Small intestine (tissue), 7 donors: ENCODE data around the gene NKX1-2. TPM values are rescaled to one million over a fixed set of nuclear protein-coding genes. Genes with fewer than 3 reads are reported as not detected.
A peak's percentile ranks its signal among the peaks of the same experiment; 100 is the strongest.

Experiments
- DNase-seq, 2 donors: peaks; one replicate each; pipeline versions ENCODE4 v3.0.0 to v3.0.0-alpha.2; 2013
- FAIRE-seq: peaks from 2 replicates; lab custom pipeline; 2012; peaks lifted over from hg19 to GRCh38; lab: Jason Lieb, UNC
- H3K27ac ChIP-seq, 3 donors: one replicate each; pipeline ENCODE4 v1.5.1; 2013; ENCODE audit warnings: low read length in 2 of 3, mild to moderate bottlenecking in 2 of 3, control low read depth in 1 of 3, inconsistent platforms in 1 of 3, low read depth in 1 of 3, moderate library complexity in 1 of 3
- H3K27me3 ChIP-seq, 3 donors: one replicate each; pipeline ENCODE4 v1.6.1; 2013; ENCODE audit warnings: low read length in 3 of 3, inconsistent platforms in 1 of 3; ENCODE audit not compliant: control insufficient read depth in 3 of 3, insufficient read depth in 3 of 3
- H3K36me3 ChIP-seq, 3 donors: one replicate each; pipeline ENCODE4 v1.6.1; 2013; ENCODE audit warnings: low read length in 3 of 3, inconsistent platforms in 1 of 3, low read depth in 1 of 3, mild to moderate bottlenecking in 1 of 3, moderate library complexity in 1 of 3; ENCODE audit not compliant: control insufficient read depth in 3 of 3, insufficient read depth in 2 of 3
- H3K4me1 ChIP-seq, 3 donors: one replicate each; pipeline ENCODE4 v1.6.1; 2013; ENCODE audit warnings: low read length in 2 of 3, inconsistent platforms in 1 of 3, low read depth in 1 of 3, mild to moderate bottlenecking in 1 of 3, moderate library complexity in 1 of 3; ENCODE audit not compliant: control insufficient read depth in 3 of 3, insufficient read depth in 2 of 3
- H3K4me3 ChIP-seq, 3 donors: one replicate each; pipeline ENCODE4 v1.5.1; 2013; ENCODE audit warnings: low read length in 3 of 3, control low read depth in 1 of 3, inconsistent platforms in 1 of 3, low read depth in 1 of 3, mild to moderate bottlenecking in 1 of 3, moderate library complexity in 1 of 3
- H3K9me3 ChIP-seq, 2 donors: one replicate each; pipeline ENCODE4 v1.6.1; 2013; ENCODE audit warnings: low read depth in 1 of 2, low read length in 1 of 2; ENCODE audit not compliant: control insufficient read depth in 2 of 2, insufficient read depth in 1 of 2
- WGBS, 3 donors: extraction: QIAGEN DNeasy Blood & Tissue Kit; methylation state at CpG; one replicate each; pipeline ENCODE4 v1.1.7; 2013; 5-methylcytosine and 5-hydroxymethylcytosine counted together
- polyA plus RNA-seq, 4 donors: library from polyadenylated mRNA; stranded (reverse) in 3 of 4; unstranded in 1 of 4; fragments of 200-250 nt in 3 of 4; fragments of 120-200 nt in 1 of 4; gene quantifications; one replicate each; pipeline versions ENCODE4 v1.2.1 to v1.2.3, GENCODE V29; 2013
- donor health status: healthy with polysubstance abuse.
- donor health status: control.
- donor health status: control.
- donor health status: Bipolar disorder and iron deficiency.
- donor health status: healthy.

NKX1-2 gene
- polyA plus RNA-seq, 4 donors: 0.06 to 13.1 TPM; not detected in 2

DNA sequence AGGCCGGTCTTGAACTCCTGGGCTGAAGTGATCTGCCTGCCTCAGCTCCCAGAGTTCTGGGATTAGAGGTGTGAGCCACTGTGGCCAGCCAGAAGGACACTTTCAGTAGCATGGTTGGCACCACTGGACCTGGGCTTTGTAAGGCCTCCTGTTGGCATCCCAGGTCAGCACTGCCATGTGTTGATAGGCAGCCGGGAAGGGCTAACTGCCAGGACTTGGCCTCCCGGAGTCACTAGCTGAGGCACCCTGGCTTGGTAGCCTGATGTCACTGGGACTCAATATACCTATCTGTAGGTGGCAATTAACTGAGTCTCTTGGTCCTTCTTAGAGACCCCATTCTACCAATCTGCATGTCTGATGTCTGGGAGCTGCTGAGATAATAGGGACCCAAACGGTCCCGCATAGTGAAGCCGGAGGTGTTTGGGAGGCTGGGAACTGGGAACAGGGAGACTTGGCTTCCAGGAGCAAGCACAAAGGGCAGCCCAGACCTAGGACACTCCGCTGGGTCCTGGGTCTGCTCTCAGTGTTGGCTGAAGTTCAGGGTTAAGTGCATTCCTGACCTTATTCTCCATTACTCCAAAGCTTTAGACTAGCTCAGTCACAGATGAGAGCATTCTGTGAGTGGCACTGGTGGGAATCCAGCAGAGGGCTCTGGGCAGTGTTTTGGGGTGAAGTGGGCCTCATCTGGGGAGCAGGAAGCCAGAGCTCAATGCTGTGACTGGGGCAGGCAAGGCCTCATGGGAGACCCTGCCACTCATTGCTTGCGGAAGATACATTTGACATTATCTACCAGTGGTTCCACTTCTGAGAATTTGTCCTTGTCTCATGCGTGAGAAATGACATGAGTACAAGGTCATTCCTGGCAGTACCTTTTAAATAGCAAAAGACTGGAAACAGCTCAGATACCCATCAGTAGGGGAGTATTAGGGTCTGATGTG, 14.5 kb upstream of the NKX1-2 start:
- WGBS, 3 donors: 80 to 93% (median 84%) methylated on average over 9 of the region's 9 CpGs
- no peak for DNase-seq
- Histone ChIP-seq H3K36me3 (peaks cover 0 to 10% (median 0%) of the 10 kb centered on the region in 3 donors), H3K4me3 (no peak overlapping the region), H3K27ac (no peak overlapping the region), H3K27me3 (no peaks in the 10 kb centered on the region), H3K9me3 (no peaks in the 10 kb centered on the region), H3K4me1 (peaks cover 0 to 31% (median 3%) of the 10 kb centered on the region in 3 donors)
- FAIRE-seq: no peak

DNA sequence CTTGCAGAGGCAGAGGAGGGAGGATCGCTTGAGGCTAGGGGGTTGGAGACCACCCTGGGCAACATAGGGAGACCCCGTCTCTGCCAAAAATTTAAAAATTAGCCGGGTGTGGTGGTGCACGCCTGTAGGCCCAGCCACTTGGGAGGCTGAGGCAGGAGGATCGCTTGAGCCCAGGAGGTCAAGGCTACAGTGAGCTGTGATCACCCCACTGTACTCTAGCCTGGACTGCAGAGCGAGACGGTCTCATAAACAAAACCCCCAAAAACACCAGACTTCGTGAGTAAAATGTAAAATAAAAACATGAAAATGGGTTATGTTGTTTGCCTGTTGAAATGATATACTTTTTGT, 12.5 kb upstream of the NKX1-2 start:
- no peaks in the 10 kb centered on the region for H3K27me3 ChIP-seq
- H3K36me3 ChIP-seq: no peaks in the 10 kb centered on the region
- DNase-seq (no peak), FAIRE-seq (no peak)
- H3K4me3 ChIP-seq: peak overlapping the region; percentile 57 to 89 (median 78)
- H3K27ac ChIP-seq: peak overlapping the region in 2 of 3 donors; percentile 15 to 83
- 65 to 81% (median 68%) methylated on average over 8 of the region's 8 CpGs for WGBS, 3 donors
- no peaks in the 10 kb centered on the region for H3K9me3 ChIP-seq
- H3K4me1 ChIP-seq: peaks cover 0 to 22% (median 3%) of the 10 kb centered on the region in 3 donors

DNA sequence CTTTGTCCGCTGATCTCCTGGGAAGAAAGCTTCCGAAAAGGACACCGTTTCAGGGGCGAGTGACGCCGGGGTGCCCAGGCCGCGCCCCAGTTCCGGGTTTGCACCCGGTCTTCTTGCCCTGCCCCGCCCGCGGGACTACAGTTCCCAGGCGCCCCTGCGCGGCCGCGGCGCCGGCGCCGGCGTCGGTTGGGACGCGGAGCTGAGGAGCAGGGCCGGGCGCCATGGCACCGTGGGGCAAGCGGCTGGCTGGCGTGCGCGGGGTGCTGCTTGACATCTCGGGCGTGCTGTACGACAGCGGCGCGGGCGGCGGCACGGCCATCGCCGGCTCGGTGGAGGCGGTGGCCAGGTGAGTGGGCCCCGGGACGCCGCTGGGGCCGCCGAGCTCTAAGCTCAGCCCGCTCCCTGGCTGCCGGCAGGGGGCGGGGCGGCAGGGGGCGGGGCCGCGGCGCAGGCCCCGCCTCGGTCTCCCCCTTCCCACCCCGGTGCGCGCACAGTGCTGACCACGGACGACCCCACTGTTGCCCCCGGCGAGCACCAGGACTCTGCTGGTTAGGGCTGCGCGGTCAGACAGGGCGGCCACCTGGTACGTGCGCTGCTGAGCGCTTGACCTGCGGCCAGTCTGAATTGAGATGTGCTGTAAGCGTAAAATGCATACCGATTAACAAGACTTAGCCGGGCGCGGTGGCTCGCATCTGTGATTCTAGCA, 12.0 kb upstream of the NKX1-2 start, which contains the start of gene LHPP:
Gene LHPP (plus strand): TSS at position 182 of the 706 bp plus-strand sequence. CDS start 40 bp downstream, at position 222.
- Histone ChIP-seq H3K27me3 (peaks cover 0 to 1% (median 0%) of the 10 kb centered on the region in 3 donors), H3K9me3 (no peaks in the 10 kb centered on the region), H3K27ac (peak within 1 kb of the TSS; percentile 75 to 95 (median 83)), H3K4me3 (peak within 1 kb of the TSS; percentile 57 to 89 (median 78)), H3K4me1 (peaks cover 0 to 22% (median 3%) of the 10 kb centered on the region in 3 donors), H3K36me3 (no peaks in the 10 kb centered on the region)
- DNase-seq (peak; percentile 92 to 98), FAIRE-seq (no peak)
- WGBS, 3 donors: 0 to 1% (median 1%) methylated on average over 53 to 81 of the region's 81 CpGs

DNA sequence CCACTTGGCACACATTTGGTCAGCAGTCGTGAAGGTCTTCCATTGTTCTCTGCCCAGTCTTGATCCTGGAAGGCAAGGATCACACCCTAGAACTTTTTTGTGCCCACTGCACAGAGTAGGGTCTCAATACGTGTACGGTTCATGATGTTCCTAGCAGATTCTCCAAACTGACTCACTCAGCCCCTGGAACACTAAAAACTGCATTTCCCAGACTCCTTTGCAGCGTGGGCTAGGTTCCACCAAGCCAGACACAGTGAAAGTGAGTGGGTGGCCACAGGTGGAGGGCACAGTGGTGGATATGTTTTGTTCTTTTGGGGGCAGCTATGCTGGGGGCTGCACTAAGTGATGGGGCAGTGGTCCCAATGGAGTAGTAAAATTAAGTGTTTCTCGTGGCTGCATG, 10.3 kb upstream of the NKX1-2 start:
- no peak overlapping the region for H3K4me3 ChIP-seq
- DNase-seq (no peak), FAIRE-seq (no peak)
- H3K27ac ChIP-seq: no peak overlapping the region
- peaks cover 0 to 4% (median 3%) of the 10 kb centered on the region in 3 donors for H3K27me3 ChIP-seq
- no peaks in the 10 kb centered on the region for H3K36me3 ChIP-seq
- no peaks in the 10 kb centered on the region for H3K9me3 ChIP-seq
- peaks cover 0 to 11% (median 0%) of the 10 kb centered on the region in 3 donors for H3K4me1 ChIP-seq
- WGBS, 3 donors: 67 to 83% (median 83%) methylated on average over 5 of the region's 5 CpGs

GRCh38 chr10:124459395-124459794, 9.6 kb upstream of the NKX1-2 start:
- H3K4me3 ChIP-seq: no peak overlapping the region
- DNase-seq (no peak), FAIRE-seq (no peak)
- H3K9me3 ChIP-seq: no peaks in the 10 kb centered on the region
- H3K36me3 ChIP-seq: no peaks in the 10 kb centered on the region
- 13 to 60% (median 19%) methylated on average over 1 of the region's 1 CpG for WGBS, 3 donors
- no peak overlapping the region for H3K27ac ChIP-seq
- H3K4me1 ChIP-seq: peaks cover 0 to 4% (median 0%) of the 10 kb centered on the region in 3 donors
- H3K27me3 ChIP-seq: peaks cover 0 to 5% (median 4%) of the 10 kb centered on the region in 3 donors

- peaks cover 0 to 9% (median 5%) of the 10 kb centered on the region in 3 donors for H3K27me3 ChIP-seq
- H3K36me3 ChIP-seq: no peaks in the 10 kb centered on the region
- H3K4me3 ChIP-seq: no peak overlapping the region
- 66 to 89% (median 88%) methylated on average over 2 of the region's 2 CpGs for WGBS, 3 donors
- DNase-seq (no peak), FAIRE-seq (no peak)
- no peak overlapping the region for H3K27ac ChIP-seq
- no peaks in the 10 kb centered on the region for H3K4me1 ChIP-seq
- no peaks in the 10 kb centered on the region for H3K9me3 ChIP-seq
These were observed 9.1 kb upstream of the NKX1-2 start for GRCh38 chr10:124458889-124459288.

DNA sequence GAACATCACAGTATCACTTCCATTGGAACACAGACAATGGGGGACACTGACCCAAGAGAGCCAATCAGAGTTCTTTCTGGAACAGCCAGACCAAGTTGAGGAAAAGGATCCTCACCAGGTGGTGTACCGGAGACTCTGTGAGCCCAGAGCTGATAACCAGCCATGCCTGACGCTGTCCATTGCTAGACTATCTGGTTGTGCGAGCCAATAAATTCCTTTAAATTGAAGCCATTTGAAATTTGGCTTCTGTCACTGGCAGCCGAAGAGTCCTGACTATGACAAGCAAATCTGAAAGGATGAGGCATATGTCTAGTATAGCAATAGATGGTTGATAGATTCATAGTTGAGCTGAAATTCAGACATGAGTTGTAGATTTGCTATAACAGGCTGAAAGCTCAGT, 8.6 kb upstream of the NKX1-2 start:
- no peaks in the 10 kb centered on the region for H3K4me1 ChIP-seq

GRCh38 chr10:124455441-124455840, 5.6 kb upstream of the NKX1-2 start:
- H3K27me3 ChIP-seq: peaks cover 0 to 37% (median 25%) of the 10 kb centered on the region in 3 donors
- no peaks in the 10 kb centered on the region for H3K9me3 ChIP-seq
- FAIRE-seq: no peak
- DNase-seq: no peak
- H3K27ac ChIP-seq: no peak overlapping the region
- H3K4me1 ChIP-seq: no peaks in the 10 kb centered on the region
- no peak overlapping the region for H3K4me3 ChIP-seq
- 71 to 80% (median 73%) methylated on average over 7 of the region's 7 CpGs for WGBS, 3 donors
- no peaks in the 10 kb centered on the region for H3K36me3 ChIP-seq

More for the DNA sequence above, 8.6 kb upstream of the NKX1-2 start:
- H3K9me3 ChIP-seq: no peaks in the 10 kb centered on the region
- no peaks in the 10 kb centered on the region for H3K36me3 ChIP-seq
- FAIRE-seq: no peak
- peaks cover 0 to 14% (median 9%) of the 10 kb centered on the region in 3 donors for H3K27me3 ChIP-seq
- no peak for DNase-seq
- H3K4me3 ChIP-seq: no peak overlapping the region
- WGBS, 3 donors: 90 to 94% (median 93%) methylated on average over 4 of the region's 4 CpGs
- H3K27ac ChIP-seq: no peak overlapping the region
